ENCODE measurements around the gene TNFAIP8L3. TPM values are rescaled to one million over a fixed set of nuclear protein-coding genes. Genes with fewer than 3 reads are reported as not detected.

TNFAIP8L3 gene
- total RNA-seq, 4 donors from 2014 or later = 3.2 to 5.8 (median 4.0) TPM

- H3K4me3 ChIP-seq = no peak overlapping the region
- no peak for DNase-seq
- H3K9me3 ChIP-seq = peaks cover 0 to 3% (median 0%) of the 10 kb centered on the region in 4 donors
- no peak for TF ChIP-seq POLR2A (IDR thresholded peaks at IDR 0.05)
- TF ChIP-seq CTCF (IDR thresholded peaks at IDR 0.05) = no peak
- H3K27ac ChIP-seq = no peak overlapping the region
- H3K27me3 ChIP-seq = no peaks in the 10 kb centered on the region
- no peaks in the 10 kb centered on the region for H3K4me1 ChIP-seq
- no peaks in the 10 kb centered on the region for H3K36me3 ChIP-seq
These were observed 40.6 kb upstream of the TNFAIP8L3 start for GRCh38 chr15:51135276-51135675.

GRCh38 chr15:51134416-51135199, 39.9 kb upstream of the TNFAIP8L3 start:
- TF ChIP-seq POLR2A (IDR thresholded peaks at IDR 0.05) (no peak), CTCF (IDR thresholded peaks at IDR 0.05) (no peak)
- Histone ChIP-seq H3K9me3 (no peaks in the 10 kb centered on the region), H3K4me1 (no peaks in the 10 kb centered on the region), H3K27me3 (no peaks in the 10 kb centered on the region), H3K4me3 (no peak overlapping the region), H3K36me3 (no peaks in the 10 kb centered on the region), H3K27ac (no peak overlapping the region)
- no peak for DNase-seq

- Histone ChIP-seq H3K9me3 (no peaks in the 10 kb centered on the region), H3K4me1 (no peaks in the 10 kb centered on the region), H3K27me3 (no peaks in the 10 kb centered on the region), H3K4me3 (no peak overlapping the region), H3K36me3 (no peaks in the 10 kb centered on the region), H3K27ac (no peak overlapping the region)
- DNase-seq = no peak
- TF ChIP-seq CTCF (IDR thresholded peaks at IDR 0.05) (no peak), POLR2A (IDR thresholded peaks at IDR 0.05) (no peak)
These were observed 38.5 kb upstream of the TNFAIP8L3 start for GRCh38 chr15:51133140-51133765.

- H3K27me3 ChIP-seq = no peaks in the 10 kb centered on the region
- no peaks in the 10 kb centered on the region for H3K36me3 ChIP-seq
- no peak overlapping the region for H3K4me3 ChIP-seq
- H3K27ac ChIP-seq = peak overlapping the region in 3 of 4 donors; percentile 36 to 61 (median 37)
- no peaks in the 10 kb centered on the region for H3K4me1 ChIP-seq
- TF ChIP-seq CTCF (IDR thresholded peaks at IDR 0.05) (peak in 4 of 6 experiments; percentile 42 to 49 (median 45)), POLR2A (IDR thresholded peaks at IDR 0.05) (no peak)
- no peaks in the 10 kb centered on the region for H3K9me3 ChIP-seq
- DNase-seq = no peak
These were observed 37.9 kb upstream of the TNFAIP8L3 start for GRCh38 chr15:51132384-51133139.

- no peaks in the 10 kb centered on the region for H3K9me3 ChIP-seq
- no peaks in the 10 kb centered on the region for H3K4me1 ChIP-seq
- no peak overlapping the region for H3K4me3 ChIP-seq
- H3K36me3 ChIP-seq = no peaks in the 10 kb centered on the region
- DNase-seq = no peak
- H3K27me3 ChIP-seq = no peaks in the 10 kb centered on the region
- H3K27ac ChIP-seq = no peak overlapping the region
- no peak for TF ChIP-seq CTCF (IDR thresholded peaks at IDR 0.05)
- TF ChIP-seq POLR2A (IDR thresholded peaks at IDR 0.05) = no peak
These were observed 37.0 kb upstream of the TNFAIP8L3 start for GRCh38 chr15:51131596-51132290.

Measured in Peyer's patch (tissue), 4 donors.